Measurements from ENCODE around the gene MBTD1. TPM values are rescaled to one million over a fixed set of nuclear protein-coding genes. Genes with fewer than 3 reads are reported as not detected.

MBTD1 gene
- total and polyA plus RNA-seq, 10 of the 15 experiments (the other 5 are each of a cell fraction or from before 2014, with no cell fraction given), result 1.3 to 16.7 (median 9.5) TPM

GRCh38 chr17:51200846-51201245, 59.0 kb downstream of the MBTD1 start:
- WGBS (ENCODE audit: insufficient coverage, insufficient replicate concordance, low lambda C conversion rate, missing lambda C conversion rate), result 97% methylated on average over 2 of the region's 2 CpGs
- no peaks in the 10 kb centered on the region for H3K9me3 ChIP-seq (replicated peaks; ENCODE audit: control insufficient read depth, insufficient read depth, low read length)
- ATAC-seq (no peak), FAIRE-seq (no peak), DNase-seq (ENCODE audit: low read depth, low spot score) (no peak)
- H2AFZ ChIP-seq (ENCODE audit: control insufficient read depth, low read depth, low read length), result no peak overlapping the region
- in situ Hi-C loops (cut with MboI), result no loop called here
- ChIA-PET CTCF (no interaction called here), SMC1A (ENCODE audit: uncharacterized antibody, unreplicated experiment) (no interaction called here), RAD21 (ENCODE audit: unreplicated experiment) (no interaction called here), POLR2A (no interaction called here)
- no peaks in the 10 kb centered on the region for H4K20me1 ChIP-seq (ENCODE audit: control insufficient read depth, insufficient read depth)
- peaks cover 2 to 27% of the 10 kb centered on the region in 2 experiments for H3K36me3 ChIP-seq (ENCODE audit: control insufficient read depth in 2 of 2, insufficient read depth in 2 of 2, low read length in 1 of 2)
- no peak overlapping the region for H3K9ac ChIP-seq (ENCODE audit: control insufficient read depth, insufficient read depth, low read length)
- no peaks in the 10 kb centered on the region for H3K79me2 ChIP-seq (ENCODE audit: control insufficient read depth, insufficient read depth, low read length)
- BruUV-seq (replicated peaks), result no TSS peak
- H3K4me1 ChIP-seq (ENCODE audit: control insufficient read depth, insufficient read depth, low read length), result no peaks in the 10 kb centered on the region
- no peak for TF ChIP-seq RUNX3 (IDR thresholded peaks at IDR 0.05; ENCODE audit: low read length)
- no peak for TF ChIP-seq NRF1 (conservative IDR thresholded peaks at IDR 0.05; ENCODE audit: low read depth, low read length)
- no peak for TF ChIP-seq CUX1 (IDR thresholded peaks at IDR 0.05; ENCODE audit: insufficient replicate concordance, low read depth, low read length)
- no peak overlapping the region for H3K4me3 ChIP-seq
- intact Hi-C loops (cut with micrococcal nuclease; ENCODE audit: unreplicated experiment), result no loop called here
- no peak overlapping the region for H3K27ac ChIP-seq (ENCODE audit: control insufficient read depth, insufficient read depth)
- no peak overlapping the region for H3K4me2 ChIP-seq (ENCODE audit: control insufficient read depth, insufficient read depth)
- no peaks in the 10 kb centered on the region for H3K27me3 ChIP-seq (replicated peaks in 1 of 2; ENCODE audit: control insufficient read depth in 2 of 2, insufficient read depth in 2 of 2, low read length in 1 of 2)

Measured in GM12878 (cell line).